ENCODE measurements around the gene FOXP4. TPM values are rescaled to one million over a fixed set of nuclear protein-coding genes. Genes with fewer than 3 reads are reported as not detected.

Gene FOXP4
- total RNA-seq, 4 donors from 2014 or later = 2.4 to 15.1 (median 4.9) TPM

DNA sequence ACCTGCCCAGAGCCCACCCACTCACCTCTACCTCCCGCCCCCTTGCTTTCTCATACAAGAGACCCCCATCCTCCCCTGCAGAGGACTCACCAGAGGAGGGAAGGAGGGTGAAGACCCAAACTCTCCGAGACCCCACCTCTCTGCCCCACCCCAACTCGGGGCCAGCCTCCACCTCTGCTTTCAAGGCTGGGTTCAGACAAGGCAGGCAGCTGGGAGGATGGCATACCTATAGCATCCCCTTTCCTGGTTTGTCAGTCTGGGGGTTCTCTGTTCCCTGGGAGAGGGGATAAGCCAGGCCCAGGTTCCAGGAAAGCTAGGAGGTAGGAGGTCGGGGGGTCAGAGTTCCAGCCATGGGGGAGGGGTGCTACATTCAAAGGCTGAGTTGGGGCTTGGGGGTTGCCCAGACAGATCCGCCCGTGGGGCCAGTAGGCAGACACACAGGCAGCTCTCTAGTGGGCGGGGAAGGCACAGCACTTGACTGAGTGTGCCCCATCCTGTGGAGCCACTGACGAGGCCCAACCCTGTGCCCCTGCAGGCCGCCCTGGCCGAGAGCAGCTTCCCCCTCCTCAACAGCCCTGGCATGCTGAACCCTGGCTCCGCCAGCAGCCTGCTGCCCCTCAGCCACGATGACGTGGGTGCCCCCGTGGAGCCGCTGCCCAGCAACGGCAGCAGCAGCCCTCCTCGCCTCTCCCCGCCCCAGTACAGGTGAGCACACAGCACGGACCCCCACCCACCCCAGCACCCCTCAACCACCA is 51.2 kb downstream of the FOXP4 start:
- TF ChIP-seq, protein P1, sequence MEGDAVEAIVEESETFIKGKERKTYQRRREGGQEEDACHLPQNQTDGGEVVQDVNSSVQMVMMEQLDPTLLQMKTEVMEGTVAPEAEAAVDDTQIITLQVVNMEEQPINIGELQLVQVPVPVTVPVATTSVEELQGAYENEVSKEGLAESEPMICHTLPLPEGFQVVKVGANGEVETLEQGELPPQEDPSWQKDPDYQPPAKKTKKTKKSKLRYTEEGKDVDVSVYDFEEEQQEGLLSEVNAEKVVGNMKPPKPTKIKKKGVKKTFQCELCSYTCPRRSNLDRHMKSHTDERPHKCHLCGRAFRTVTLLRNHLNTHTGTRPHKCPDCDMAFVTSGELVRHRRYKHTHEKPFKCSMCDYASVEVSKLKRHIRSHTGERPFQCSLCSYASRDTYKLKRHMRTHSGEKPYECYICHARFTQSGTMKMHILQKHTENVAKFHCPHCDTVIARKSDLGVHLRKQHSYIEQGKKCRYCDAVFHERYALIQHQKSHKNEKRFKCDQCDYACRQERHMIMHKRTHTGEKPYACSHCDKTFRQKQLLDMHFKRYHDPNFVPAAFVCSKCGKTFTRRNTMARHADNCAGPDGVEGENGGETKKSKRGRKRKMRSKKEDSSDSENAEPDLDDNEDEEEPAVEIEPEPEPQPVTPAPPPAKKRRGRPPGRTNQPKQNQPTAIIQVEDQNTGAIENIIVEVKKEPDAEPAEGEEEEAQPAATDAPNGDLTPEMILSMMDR (IDR thresholded peaks at IDR 0.05; ENCODE audit: low read depth) = no peak

DNA sequence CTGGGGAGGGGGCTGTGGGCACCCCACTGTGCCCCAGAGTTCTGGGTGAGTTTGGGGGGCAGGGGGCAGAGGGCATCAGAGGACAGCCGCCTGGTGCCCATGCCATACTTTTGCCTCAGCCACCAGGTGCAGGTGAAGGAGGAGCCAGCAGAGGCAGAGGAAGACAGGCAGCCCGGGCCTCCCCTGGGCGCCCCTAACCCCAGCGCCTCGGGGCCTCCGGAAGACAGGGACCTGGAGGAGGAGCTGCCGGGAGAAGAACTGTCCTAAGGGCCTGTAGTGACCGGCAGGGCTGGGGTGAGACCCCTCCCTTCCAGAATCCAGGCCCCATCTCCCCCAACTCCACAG is 52.5 kb downstream of the FOXP4 start:
- TF ChIP-seq, protein P1 (IDR thresholded peaks at IDR 0.05; ENCODE audit: low read depth) = no peak

DNA sequence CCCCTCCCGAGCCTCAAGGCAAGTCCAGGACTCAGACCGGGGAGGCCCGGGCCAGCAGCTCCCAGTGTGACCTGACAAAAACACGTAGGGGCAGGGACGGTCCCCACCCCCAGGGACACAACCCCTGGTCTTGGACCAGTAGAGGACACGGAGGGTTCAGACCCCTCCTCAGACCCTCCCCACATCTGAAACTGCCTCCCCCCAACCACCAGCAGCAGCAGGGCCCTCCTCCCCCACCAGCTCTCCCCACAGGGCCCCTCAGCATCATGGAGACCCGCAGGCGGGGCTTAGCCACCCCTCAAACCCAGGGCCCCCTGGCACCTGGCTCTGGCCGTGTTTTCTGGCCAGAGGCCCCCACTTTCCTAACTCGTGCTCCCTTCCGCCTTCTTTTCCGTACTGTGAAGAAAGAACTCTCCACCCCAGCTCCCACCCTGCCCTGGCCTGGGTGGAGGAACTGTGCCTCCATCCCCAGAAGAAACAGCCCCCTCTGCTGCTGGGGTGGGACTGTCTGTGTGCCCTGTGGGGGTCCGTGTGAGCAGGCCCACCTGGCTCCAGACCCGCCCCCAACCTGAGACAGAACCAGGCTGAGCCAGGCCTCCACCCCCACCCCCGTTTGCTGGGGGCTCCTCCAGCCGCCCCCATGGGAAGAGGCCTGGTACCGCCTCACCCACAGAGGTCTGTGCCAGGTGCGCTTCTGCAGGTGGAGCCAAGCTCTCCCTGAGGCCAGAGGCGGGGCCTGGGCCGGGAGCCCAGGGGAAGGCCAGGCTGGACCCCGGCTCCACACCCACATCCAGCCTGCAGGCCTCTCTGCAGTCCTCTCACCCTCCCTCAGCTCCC is 53.1 kb downstream of the FOXP4 start:
- TF ChIP-seq, protein P1 (IDR thresholded peaks at IDR 0.05; ENCODE audit: low read depth) = no peak

DNA sequence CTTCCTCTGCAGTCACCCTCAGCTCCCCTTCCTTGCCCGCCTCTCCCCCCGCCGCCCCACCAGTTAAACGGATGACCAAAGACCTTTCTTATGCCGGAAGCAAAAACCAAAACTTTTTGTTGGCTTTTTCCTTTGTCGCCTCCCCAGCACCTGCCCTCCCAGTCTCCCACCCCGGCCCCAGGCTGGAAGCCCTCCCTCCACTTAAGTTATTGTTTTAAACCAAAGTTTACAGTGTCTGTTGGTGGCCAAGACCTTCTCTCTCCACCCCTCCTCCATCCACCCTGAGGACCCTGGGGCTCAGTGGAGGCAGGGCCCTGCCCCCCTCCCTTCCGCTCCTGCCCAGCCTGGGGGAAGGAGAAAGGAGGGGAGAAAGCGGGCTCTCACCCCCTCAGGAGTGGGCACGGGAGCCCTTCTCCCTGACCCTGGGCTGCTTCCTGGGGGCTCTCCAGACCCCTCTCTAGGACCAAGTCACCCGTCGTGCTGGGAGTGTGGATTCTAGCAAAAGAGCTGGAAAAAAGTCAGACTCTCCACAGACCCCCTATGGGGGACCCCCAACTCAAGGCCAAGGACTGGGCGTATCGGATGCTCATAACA is 53.8 kb downstream of the FOXP4 start:
- TF ChIP-seq, protein P1 (IDR thresholded peaks at IDR 0.05; ENCODE audit: low read depth) = no peak

DNA sequence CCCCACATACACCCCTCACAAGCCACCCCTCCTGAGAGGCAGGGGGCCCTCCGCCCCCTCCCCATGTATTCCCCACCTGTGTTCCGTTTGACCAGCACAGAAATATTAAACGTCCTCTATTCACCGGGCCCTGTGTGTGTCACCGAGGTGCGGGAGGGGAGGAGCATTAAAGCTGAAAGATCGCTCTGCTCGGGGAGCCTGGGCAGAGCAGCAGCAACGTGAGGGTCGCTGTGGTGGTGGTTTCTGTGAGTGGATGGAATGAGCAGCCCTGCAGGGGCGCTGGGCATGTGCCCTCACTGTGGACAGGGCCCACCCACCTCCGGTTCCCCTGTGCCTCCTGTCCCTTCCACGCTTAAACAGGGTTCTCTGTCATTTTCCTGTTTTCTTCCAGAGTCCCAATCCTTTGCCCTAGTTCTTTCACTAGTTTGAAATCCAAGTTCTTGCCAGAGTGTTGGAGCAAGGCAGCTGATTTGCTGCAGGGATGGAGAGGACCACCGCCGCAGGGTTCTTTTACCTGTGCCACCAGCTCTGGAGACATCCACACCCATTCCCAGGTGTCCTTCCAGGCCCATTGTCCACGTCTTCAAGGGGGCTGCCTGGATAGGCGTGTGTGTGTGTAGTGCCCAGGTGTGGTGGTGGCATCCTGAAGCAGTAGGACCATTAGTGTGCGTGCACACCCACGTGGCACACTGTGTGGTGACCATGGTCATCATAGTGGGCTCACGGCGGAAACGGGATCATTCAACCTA is 54.5 kb downstream of the FOXP4 start:
- TF ChIP-seq, protein P1 (IDR thresholded peaks at IDR 0.05; ENCODE audit: low read depth) = no peak

DNA sequence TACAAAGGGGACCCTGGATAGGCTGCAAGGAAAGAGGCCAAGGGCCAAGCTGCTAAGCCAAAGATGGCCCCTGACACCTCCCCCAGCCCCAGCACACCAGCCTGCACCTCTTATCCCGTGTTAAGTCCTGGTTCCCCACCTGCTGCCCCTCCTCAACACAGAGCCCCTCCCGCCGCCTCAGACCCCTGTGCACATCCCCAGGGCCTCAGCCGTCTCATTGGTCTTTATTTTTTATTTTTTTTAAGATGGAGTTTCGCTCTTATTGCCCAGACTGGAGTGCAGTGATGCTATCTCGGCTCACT is 55.0 kb downstream of the FOXP4 start:
- TF ChIP-seq, protein P1 (IDR thresholded peaks at IDR 0.05; ENCODE audit: low read depth) = no peak

DNA sequence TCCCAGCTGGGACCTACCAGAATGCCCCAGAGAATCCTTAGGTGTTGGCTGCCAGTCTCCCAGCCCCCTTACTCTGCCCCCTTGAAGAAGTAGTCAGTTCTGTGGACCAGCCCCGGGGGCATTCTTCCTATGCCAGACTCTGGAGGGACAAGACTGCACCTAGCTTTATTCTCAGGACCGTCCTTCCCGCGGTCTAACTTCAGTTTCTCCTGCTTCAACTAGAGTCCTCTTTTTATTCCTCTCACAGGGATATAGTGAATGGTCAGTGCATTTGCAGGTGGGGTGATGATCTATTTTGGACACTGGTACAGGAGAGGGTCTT is 56.2 kb downstream of the FOXP4 start:
- TF ChIP-seq, protein P1 (IDR thresholded peaks at IDR 0.05; ENCODE audit: low read depth) = no peak

Measured in subcutaneous adipose tissue (tissue), 4 donors.